ENCODE measurements around the gene ZNF688.
A peak's percentile ranks its signal among the peaks of the same experiment; 100 is the strongest.

Gene ZNF688

GRCh38 chr16:30585022-30585399 lies 13.5 kb upstream of the ZNF688 start:
- DNase-seq = no peak

GRCh38 chr16:30582611-30583340 lies 11.3 kb upstream of the ZNF688 start:
- no peak for DNase-seq

GRCh38 chr16:30581457-30581856 lies 9.9 kb upstream of the ZNF688 start:
- DNase-seq = no peak

GRCh38 chr16:30574678-30575077 lies 3.2 kb upstream of the ZNF688 start:
- DNase-seq = no peak

- no peak for DNase-seq
Observed at GRCh38 chr16:30570636-30571444, 674 bp downstream of the ZNF688 start.

GRCh38 chr16:30569746-30570635 lies 1.5 kb downstream of the ZNF688 start:
- no peak for DNase-seq

- no peak for DNase-seq
Observed at GRCh38 chr16:30569281-30569680, 2.2 kb downstream of the ZNF688 start.

- peak; percentile 80 for DNase-seq
Observed at GRCh38 chr16:30567991-30568638, 3.4 kb downstream of the ZNF688 start.

GRCh38 chr16:30567160-30567990 lies 4.1 kb downstream of the ZNF688 start:
- peak; percentile 68 for DNase-seq

GRCh38 chr16:30566531-30566930 lies 5.0 kb downstream of the ZNF688 start:
- DNase-seq = no peak

- DNase-seq = no peak
Observed at GRCh38 chr16:30565984-30566383, 5.5 kb downstream of the ZNF688 start.

- no peak for DNase-seq
Observed at GRCh38 chr16:30565526-30565925, 6.0 kb downstream of the ZNF688 start.

GRCh38 chr16:30562021-30562420 lies 9.5 kb downstream of the ZNF688 start:
- DNase-seq = no peak

- DNase-seq = peak; percentile 40
Observed at GRCh38 chr16:30561089-30561816, 10.3 kb downstream of the ZNF688 start.

GRCh38 chr16:30559690-30560089 lies 11.8 kb downstream of the ZNF688 start:
- no peak for DNase-seq

- no peak for DNase-seq
Observed at GRCh38 chr16:30558789-30559377, 12.6 kb downstream of the ZNF688 start.

GRCh38 chr16:30557957-30558788 lies 13.3 kb downstream of the ZNF688 start, which contains the start of gene ZNF764:
TSS of gene ZNF764 (minus strand) at chr16:30558374. CDS start at chr16:30558182, 192 bp downstream.
- peak; percentile 99 for DNase-seq

GRCh38 chr16:30557707-30557956 lies 13.9 kb downstream of the ZNF688 start:
- no peak for DNase-seq

GRCh38 chr16:30556125-30556473 lies 15.4 kb downstream of the ZNF688 start:
- no peak for DNase-seq

Measured in CD4-positive, alpha-beta T cell treated with Interleukin-17A for 1 hour (primary cell).